Thymus (tissue), 11 donors: ENCODE measurements around the gene TIMM22. TPM values are rescaled to one million over a fixed set of nuclear protein-coding genes. Genes with fewer than 3 reads are reported as not detected.
"Not testable (repeated sequence)": the region's sequence is repeated elsewhere in the genome, so short reads cannot be mapped to it uniquely, and the experiment has no call there.

Source experiments
- DNase-seq, 9 donors: peaks; one replicate each; pipeline ENCODE4 v3.0.0-alpha.2; 2013; ENCODE audit warnings: low spot score in 9 of 9, low read depth in 6 of 9, missing footprints in 1 of 9
- H3K27ac ChIP-seq, 2 donors: one replicate each; pipeline ENCODE4 v1.5.1; 2013; ENCODE audit warnings: control low read depth in 1 of 2, low read depth in 1 of 2, low read length in 1 of 2, mild to moderate bottlenecking in 1 of 2, moderate library complexity in 1 of 2
- H3K27me3 ChIP-seq, 2 donors: one replicate each; pipeline ENCODE4 v1.5.1; 2013; ENCODE audit warnings: low read length in 1 of 2; ENCODE audit not compliant: control insufficient read depth in 2 of 2, insufficient read depth in 1 of 2
- H3K36me3 ChIP-seq, 2 donors: one replicate each; pipeline ENCODE4 v1.5.1; 2013; ENCODE audit warnings: low read length in 1 of 2, mild to moderate bottlenecking in 1 of 2, moderate library complexity in 1 of 2; ENCODE audit not compliant: control insufficient read depth in 2 of 2, insufficient read depth in 2 of 2
- H3K4me1 ChIP-seq, 2 donors: one replicate each; pipeline ENCODE4 v1.5.1; 2013; ENCODE audit warnings: low read length in 2 of 2; ENCODE audit not compliant: control insufficient read depth in 2 of 2, insufficient read depth in 2 of 2
- H3K4me3 ChIP-seq, 2 donors: one replicate each; pipeline ENCODE4 v1.5.1; 2013; ENCODE audit warnings: low read length in 2 of 2, control low read depth in 1 of 2, mild to moderate bottlenecking in 1 of 2
- H3K9me3 ChIP-seq, 2 donors: one replicate each; pipeline ENCODE4 v1.5.1; 2013; ENCODE audit warnings: low read length in 1 of 2, mild to moderate bottlenecking in 1 of 2; ENCODE audit not compliant: control insufficient read depth in 2 of 2, insufficient read depth in 1 of 2
- WGBS: extraction: QIAGEN DNeasy Blood & Tissue Kit; methylation state at CpG from one replicate; pipeline ENCODE4 v1.1.7; 2013; 5-methylcytosine and 5-hydroxymethylcytosine counted together
- polyA plus RNA-seq: library from polyadenylated mRNA; stranded (reverse); fragments of 200-250 nt; gene quantifications from one replicate; pipeline ENCODE4 v1.2.3, GENCODE V29; 2013
- total RNA-seq: library from RNA; stranded (reverse); fragments of 120-200 nt; gene quantifications from one replicate; pipeline ENCODE4 v1.2.4, GENCODE V29; 2013
- donor health status: healthy.

Gene TIMM22
- total and polyA plus RNA-seq, 2 donors: 7.1 to 9.0 TPM

GRCh38 chr17:1038459-1039122 lies 41.7 kb downstream of the TIMM22 start:
- Histone ChIP-seq H3K9me3 (peaks cover 0 to 10% of the 10 kb centered on the region in 2 donors), H3K4me1 (peaks cover 0 to 6% of the 10 kb centered on the region in 2 donors), H3K27me3 (no peaks in the 10 kb centered on the region), H3K36me3 (peaks cover under 1 to 7% of the 10 kb centered on the region in 2 donors), H3K27ac (no peak overlapping the region), H3K4me3 (no peak overlapping the region)
- WGBS: 94% methylated on average over 31 of the region's 31 CpGs
- no peak for DNase-seq

GRCh38 chr17:1039123-1039507 lies 42.2 kb downstream of the TIMM22 start:
- H3K4me3 ChIP-seq: no peak overlapping the region
- no peak for DNase-seq
- no peaks in the 10 kb centered on the region for H3K27me3 ChIP-seq
- peaks cover 0 to 7% of the 10 kb centered on the region in 2 donors for H3K36me3 ChIP-seq
- H3K4me1 ChIP-seq: peaks cover 0 to 10% of the 10 kb centered on the region in 2 donors
- 91% methylated on average over 16 of the region's 16 CpGs for WGBS
- no peak overlapping the region for H3K27ac ChIP-seq
- H3K9me3 ChIP-seq: peaks cover 0 to 10% of the 10 kb centered on the region in 2 donors

- peak in 1 of 9 donors; percentile 16 for DNase-seq
- peaks cover 0 to 10% of the 10 kb centered on the region in 2 donors for H3K9me3 ChIP-seq
- no peaks in the 10 kb centered on the region for H3K27me3 ChIP-seq
- WGBS: 68% methylated on average over 30 of the region's 30 CpGs
- H3K4me3 ChIP-seq: no peak overlapping the region
- peaks cover 0 to 10% of the 10 kb centered on the region in 2 donors for H3K4me1 ChIP-seq
- peak overlapping the region; percentile 37 to 53 for H3K27ac ChIP-seq
- peaks cover 0 to 7% of the 10 kb centered on the region in 2 donors for H3K36me3 ChIP-seq
Observed at GRCh38 chr17:1039511-1040215, 42.7 kb downstream of the TIMM22 start.

- peaks cover 0 to 10% of the 10 kb centered on the region in 2 donors for H3K4me1 ChIP-seq
- WGBS: 68% methylated on average over 13 of the region's 13 CpGs
Observed at GRCh38 chr17:1040216-1040600, 43.3 kb downstream of the TIMM22 start.

GRCh38 chr17:1041746-1042145 lies 44.8 kb downstream of the TIMM22 start:
- DNase-seq: no peak
- Histone ChIP-seq H3K4me1 (peaks cover 0 to 10% of the 10 kb centered on the region in 2 donors), H3K36me3 (peaks cover 0 to 7% of the 10 kb centered on the region in 2 donors)

More at GRCh38 chr17:1040216-1040600, 43.3 kb downstream of the TIMM22 start:
- no peak for DNase-seq
- Histone ChIP-seq H3K36me3 (peaks cover 0 to 7% of the 10 kb centered on the region in 2 donors), H3K27me3 (no peaks in the 10 kb centered on the region), H3K9me3 (peaks cover 0 to 10% of the 10 kb centered on the region in 2 donors), H3K4me3 (no peak overlapping the region), H3K27ac (peak overlapping the region; percentile 37 to 53)

GRCh38 chr17:1042486-1042885 lies 45.6 kb downstream of the TIMM22 start:
- Histone ChIP-seq H3K4me3 (no peak overlapping the region), H3K9me3 (no peaks in the 10 kb centered on the region), H3K27me3 (no peaks in the 10 kb centered on the region), H3K27ac (no peak overlapping the region), H3K36me3 (peaks cover 6 to 7% of the 10 kb centered on the region in 2 donors), H3K4me1 (peaks cover 0 to 10% of the 10 kb centered on the region in 2 donors)
- WGBS: 96% methylated on average over 19 of the region's 19 CpGs
- no peak for DNase-seq

More at GRCh38 chr17:1041746-1042145, 44.8 kb downstream of the TIMM22 start:
- H3K27ac ChIP-seq: no peak overlapping the region
- no peaks in the 10 kb centered on the region for H3K27me3 ChIP-seq
- 99% methylated on average over 9 of the region's 9 CpGs for WGBS
- H3K9me3 ChIP-seq: no peaks in the 10 kb centered on the region
- H3K4me3 ChIP-seq: no peak overlapping the region

- no peak overlapping the region for H3K27ac ChIP-seq
- no peaks in the 10 kb centered on the region for H3K27me3 ChIP-seq
- H3K9me3 ChIP-seq: no peaks in the 10 kb centered on the region
- H3K4me3 ChIP-seq: no peak overlapping the region
- no peak for DNase-seq
- H3K4me1 ChIP-seq: peaks cover 0 to 10% of the 10 kb centered on the region in 2 donors
- peaks cover 7 to 14% of the 10 kb centered on the region in 2 donors for H3K36me3 ChIP-seq
- WGBS: 76% methylated on average over 21 of the region's 21 CpGs
Observed at GRCh38 chr17:1043601-1044251, 46.8 kb downstream of the TIMM22 start.

GRCh38 chr17:1044387-1045009 lies 47.6 kb downstream of the TIMM22 start:
- H3K4me3 ChIP-seq, DNase-seq: not testable (repeated sequence)

More at GRCh38 chr17:1044387-1045009, 47.6 kb downstream of the TIMM22 start:
- not testable (repeated sequence) for H3K9me3 ChIP-seq, H3K27ac ChIP-seq, H3K27me3 ChIP-seq
- WGBS: 94% methylated on average over 13 of the region's 13 CpGs
- Histone ChIP-seq H3K4me1 (peaks cover 0 to 10% of the 10 kb centered on the region in 2 donors), H3K36me3 (peaks cover 7 to 18% of the 10 kb centered on the region in 2 donors)
